WTC11 (cell line): ENCODE results near the gene SELENOW.
"Not testable (repeated sequence)": the region's sequence is repeated elsewhere in the genome, so short reads cannot be mapped to it uniquely, and the experiment has no call there.

ENCODE experiments used
- ATF2 ChIP-seq: sonication (generic); formaldehyde crosslinking; IDR thresholded peaks from 2 replicates; pipeline ENCODE4 v1.8.1; 2022; ENCODE audit warnings: low read depth, missing genetic modification reagents, borderline replicate concordance
- CREB1 ChIP-seq: sonication (generic); formaldehyde crosslinking; IDR thresholded peaks from 2 replicates; pipeline ENCODE4 v1.8.0; 2023; ENCODE audit warnings: mild to moderate bottlenecking, missing genetic modification reagents
- CTCF ChIP-seq: fragments of 200-600 bp; IDR thresholded peaks from 2 replicates; pipeline ENCODE4 v1.8.0; 2022; ENCODE audit warnings: antibody characterized with exemption
- HMGA2 ChIP-seq: fragments of 250-450 bp; sonication (Bioruptor Pico); IDR thresholded peaks from 2 replicates; pipeline ENCODE4 v1.4.0; 2021; ENCODE audit warnings: mild to moderate bottlenecking, moderate library complexity
- ZSCAN18 ChIP-seq: fragments of 250-450 bp; sonication (Bioruptor Pico); IDR thresholded peaks from 2 replicates; pipeline ENCODE4 v2.1.2; 2022; ENCODE audit warnings: mild to moderate bottlenecking, moderate library complexity

- TF ChIP-seq CTCF; ATF2 (CRISPR knock-in tag); HMGA2 (CRISPR knock-in tag); ZSCAN18 (CRISPR knock-in tag); CREB1 (CRISPR knock-in tag): not testable (repeated sequence)
Observed at GRCh38 chr19:47771291-47771690, 7.2 kb upstream of the SELENOW start.
